Ovary (tissue), 3 donors: ENCODE data around the gene NFIB.

Experiments used
- CTCF ChIP-seq, 3 donors: fragments of 450-650 bp in 2 of 3; fragments of 200-600 bp in 1 of 3; IDR thresholded peaks; one replicate each; pipeline versions ENCODE4 v1.5.1 to v1.8.0; 2016 to 2022; ENCODE audit warnings: antibody characterized with exemption in 3 of 3, mild to moderate bottlenecking in 1 of 3
- POLR2A ChIP-seq: fragments of 450-650 bp; IDR thresholded peaks from one replicate; pipeline ENCODE4 v1.6.1; 2017; ENCODE audit warnings: antibody characterized with exemption, mild to moderate bottlenecking, moderate library complexity
- donor health status: DM: no; HTN: no; CAD: no.

GRCh38 chr9:14277761-14278160 is 36.2 kb downstream of the NFIB start:
- TF ChIP-seq POLR2A, result no peak
- TF ChIP-seq CTCF (IDR thresholded peaks at IDR 0.05), result no peak
